Mesenteric fat pad (tissue), 1 donor: ENCODE results near the gene KLK15. TPM values are rescaled to one million over a fixed set of nuclear protein-coding genes. Genes with fewer than 3 reads are reported as not detected.
A peak's percentile ranks its signal among the peaks of the same experiment; 100 is the strongest.

Experiments
- DNase-seq: peaks from one replicate; pipeline ENCODE4 v3.0.0-alpha.2; 2020; ENCODE audit warnings: low spot score
- total RNA-seq: library from RNA; stranded (reverse); fragmentation: NEBNext Ultra II Directional; extraction: Animal tissue kit (Norgen Biotek cat#: 25700); gene quantifications from one replicate; pipeline ENCODE4 v1.2.1, GENCODE V29; 2021
- donor health status: DM: yes; HTN: yes; CAD: no.

Gene KLK15
- total RNA-seq, 1 donor from 2014 or later: not detected

DNA sequence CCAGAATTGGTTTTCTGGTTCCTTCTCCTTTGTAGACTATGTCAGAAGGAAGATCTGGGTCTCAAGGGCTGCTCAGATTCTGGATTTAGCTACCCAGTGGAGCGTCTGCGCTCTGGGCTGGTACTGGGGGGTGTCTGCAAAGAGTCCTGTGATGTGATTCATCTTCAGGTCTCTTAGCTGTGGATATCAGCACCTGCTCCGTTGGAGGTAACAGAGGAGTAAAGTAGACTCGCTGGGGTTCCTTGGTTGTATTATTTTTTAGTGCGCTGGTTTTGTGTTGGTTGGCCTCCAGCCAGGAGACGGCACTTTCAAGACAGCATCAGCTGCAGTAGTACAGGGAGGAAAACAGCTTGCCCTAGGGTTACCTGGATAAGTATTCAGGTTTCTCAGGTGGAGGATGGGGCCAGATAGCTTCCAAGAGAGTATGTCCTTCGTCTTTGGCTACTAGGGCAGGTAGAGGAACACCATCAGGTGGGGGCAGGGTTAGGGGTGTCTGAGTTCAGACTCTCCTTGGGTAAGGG lies 10.4 kb upstream of the KLK15 start:
- no peak for DNase-seq

DNA sequence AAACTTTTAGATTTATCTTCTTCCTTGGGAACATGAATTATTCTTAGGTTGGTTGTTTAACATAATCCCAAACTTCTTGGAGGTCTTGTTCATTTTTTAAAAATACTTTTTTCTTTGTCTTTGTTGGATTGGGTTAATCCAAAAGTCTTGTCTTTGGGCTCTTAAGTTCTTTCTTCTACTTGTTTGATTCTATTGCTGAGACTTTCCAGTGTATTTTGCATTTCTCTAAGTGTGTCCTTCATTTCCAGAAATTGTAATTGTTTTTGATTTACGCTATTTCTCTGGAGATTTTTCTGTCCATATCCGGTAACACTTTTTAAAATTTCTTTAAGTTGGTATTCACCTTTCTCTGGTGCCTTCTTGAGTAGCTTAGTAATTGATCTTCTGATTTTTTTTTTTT lies 9.8 kb upstream of the KLK15 start:
- DNase-seq: no peak

DNA sequence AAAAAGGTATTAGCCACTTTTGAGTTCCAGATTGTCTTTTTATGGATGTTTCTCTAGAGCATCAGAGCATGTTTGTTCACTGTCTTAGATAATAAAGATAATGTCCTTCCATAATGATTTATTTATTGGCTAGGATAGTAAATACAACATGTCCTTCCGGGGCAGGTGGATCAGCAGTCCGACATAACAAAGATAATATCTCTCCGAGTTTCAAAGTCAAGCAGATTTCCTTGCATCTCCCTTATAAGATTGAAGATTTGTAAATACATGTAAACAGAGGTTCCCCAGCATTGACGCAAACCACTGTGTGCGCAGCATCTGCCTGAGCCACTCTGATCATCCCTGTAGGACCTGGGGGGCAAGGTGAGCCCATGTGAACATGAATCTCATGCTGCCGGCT lies 8.8 kb upstream of the KLK15 start:
- no peak for DNase-seq

DNA sequence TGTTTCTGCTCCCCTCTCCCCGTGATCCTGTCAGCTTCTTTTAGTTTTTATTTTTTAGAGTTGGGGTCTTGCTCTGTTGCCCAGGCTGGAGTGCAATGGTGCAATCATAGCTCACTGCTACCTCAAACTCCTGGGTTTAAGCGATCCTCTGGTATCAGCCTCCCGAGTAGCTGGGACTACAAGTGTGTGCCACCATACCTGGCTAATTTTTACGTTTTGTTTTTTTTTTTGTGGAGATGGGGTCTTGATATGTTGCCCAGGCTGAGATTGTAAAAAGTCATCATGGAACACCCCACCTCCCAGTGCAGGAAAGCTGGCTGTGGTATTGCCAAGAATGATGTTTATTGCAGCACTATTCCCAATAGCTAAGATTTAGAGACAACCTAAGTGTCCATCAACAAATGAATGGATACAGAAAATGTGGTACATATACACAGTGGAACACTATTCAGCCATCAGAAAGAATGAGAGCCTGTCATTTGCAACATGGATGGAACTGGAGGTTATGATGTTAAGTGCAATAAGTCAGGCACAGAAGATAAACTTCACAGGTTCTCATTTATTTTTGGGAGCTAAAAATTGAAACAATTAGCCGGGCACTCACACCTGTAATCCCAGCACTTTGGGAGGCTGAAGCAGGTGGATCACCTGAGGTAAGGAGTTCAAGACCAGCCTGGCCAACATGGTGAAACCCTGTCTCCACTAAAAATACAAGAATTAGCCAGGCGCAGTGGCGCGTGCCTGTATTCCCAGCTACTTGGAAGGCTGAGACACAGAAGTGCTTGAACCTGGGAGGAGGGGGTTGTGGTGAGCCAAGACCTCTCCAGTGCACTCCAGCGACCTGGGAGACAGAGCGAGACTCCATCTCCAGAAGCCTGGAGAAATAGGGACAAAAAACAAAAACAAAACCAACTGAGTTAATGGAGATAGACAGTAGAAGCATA lies 6.6 kb upstream of the KLK15 start:
- DNase-seq: no peak

DNA sequence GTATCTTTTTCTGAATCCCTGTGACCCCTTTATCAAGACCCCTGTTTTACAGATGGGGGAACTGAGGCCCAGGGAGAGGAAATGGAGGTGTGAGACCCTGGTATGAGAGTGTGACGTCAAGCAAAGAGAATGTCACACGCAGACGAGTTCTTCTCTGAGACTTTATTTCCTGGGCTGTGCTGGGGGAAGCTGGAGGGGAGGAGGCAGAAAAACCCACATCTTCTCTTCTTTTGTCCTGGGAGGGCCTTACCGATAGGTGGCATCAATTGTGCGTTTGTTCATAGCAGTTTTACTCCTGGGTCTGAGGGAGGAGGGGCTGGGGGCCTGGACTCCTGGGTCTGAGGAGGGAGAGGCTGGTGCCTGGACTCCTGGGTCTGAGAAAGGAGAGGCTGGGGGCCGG lies 4.9 kb upstream of the KLK15 start:
- DNase-seq: no peak

DNA sequence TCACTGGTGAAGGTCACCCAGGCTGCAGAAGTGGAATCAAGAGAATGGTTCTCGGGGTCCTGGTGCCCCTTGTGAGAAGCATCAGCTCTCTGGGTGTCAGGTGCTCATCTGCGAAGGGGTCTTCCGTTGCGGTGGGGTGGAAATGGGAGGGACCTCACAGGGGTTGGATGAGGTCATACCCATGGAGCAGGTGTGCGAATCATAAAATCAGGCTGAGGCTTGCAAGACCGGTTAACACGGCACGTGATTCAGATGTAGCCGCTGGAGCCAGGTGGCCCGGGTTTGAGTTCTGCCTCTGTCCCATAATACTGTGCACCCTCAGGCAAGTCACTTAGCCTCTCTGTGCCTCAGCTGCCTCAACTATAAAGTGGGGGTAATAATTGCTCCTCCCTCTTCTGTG lies 3.9 kb upstream of the KLK15 start:
- DNase-seq: no peak

DNA sequence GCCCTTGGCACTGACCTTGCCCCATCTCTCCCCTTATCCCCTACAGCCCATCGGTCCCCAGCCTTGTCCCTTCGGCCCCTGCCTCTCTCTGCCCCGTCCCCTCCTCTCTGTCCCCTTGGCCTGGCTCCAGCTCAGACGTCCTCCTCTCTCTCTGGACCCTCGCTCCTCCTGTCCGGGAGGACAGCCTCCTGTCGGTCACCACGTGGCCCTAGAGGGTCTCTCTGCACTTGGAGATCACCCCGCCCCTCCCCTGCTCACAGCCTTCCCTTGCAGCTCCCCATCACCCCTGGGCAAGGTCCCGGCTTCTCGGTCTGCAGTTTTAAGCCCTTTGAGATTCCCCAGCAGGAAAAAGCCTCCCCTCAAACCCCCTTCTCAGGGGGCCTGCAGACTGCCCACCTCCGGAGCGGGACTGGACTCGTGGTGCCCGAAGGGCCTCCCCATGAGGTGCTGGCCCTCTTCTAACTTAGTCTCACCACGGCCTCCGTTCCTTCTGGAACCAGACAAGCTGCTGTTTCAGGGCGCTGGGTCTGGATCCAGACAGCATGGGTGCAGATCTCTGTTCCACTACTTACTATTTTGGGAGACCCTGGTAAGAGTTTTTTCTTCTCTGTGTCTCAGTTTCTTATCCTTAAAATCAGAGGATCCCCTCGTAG lies 3.3 kb upstream of the KLK15 start:
- DNase-seq: no peak

DNA sequence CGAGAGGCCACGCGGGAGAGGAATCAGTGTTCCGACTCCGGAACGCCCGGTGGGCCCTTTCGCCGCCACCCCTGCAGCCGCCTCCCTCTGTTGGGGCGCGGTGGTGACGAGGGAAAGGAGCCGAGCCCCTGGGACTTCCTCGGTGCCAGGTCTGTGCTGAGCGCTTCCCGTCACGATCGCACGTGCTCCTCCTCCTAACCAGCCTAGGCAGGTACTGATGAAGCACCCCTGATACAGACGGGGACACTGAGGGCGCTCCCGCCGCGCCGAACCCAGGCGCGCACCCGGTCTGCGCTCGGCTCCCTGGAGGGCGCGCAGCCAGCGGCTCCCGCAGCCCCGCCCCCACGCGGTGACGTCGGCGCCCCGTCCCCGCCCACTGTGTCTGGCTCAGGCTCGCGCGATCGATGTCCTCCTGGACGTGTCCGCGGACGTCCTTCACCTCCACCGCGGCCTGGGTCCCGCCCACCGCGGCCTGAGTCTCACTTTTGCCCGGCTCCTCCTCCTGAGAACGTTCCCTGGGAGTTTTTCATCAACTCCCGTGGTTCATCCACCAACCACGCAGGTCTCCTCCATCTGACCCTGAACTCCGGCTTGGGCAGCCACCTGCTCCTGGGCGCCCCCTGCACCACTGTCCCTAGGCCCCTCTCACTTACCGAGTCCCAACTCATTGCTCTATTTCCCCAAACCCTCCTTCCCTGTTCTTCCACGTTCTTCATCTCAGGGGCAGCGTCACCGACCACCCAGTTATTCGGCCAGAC lies 2.6 kb upstream of the KLK15 start:
- peak; percentile 91 for DNase-seq

DNA sequence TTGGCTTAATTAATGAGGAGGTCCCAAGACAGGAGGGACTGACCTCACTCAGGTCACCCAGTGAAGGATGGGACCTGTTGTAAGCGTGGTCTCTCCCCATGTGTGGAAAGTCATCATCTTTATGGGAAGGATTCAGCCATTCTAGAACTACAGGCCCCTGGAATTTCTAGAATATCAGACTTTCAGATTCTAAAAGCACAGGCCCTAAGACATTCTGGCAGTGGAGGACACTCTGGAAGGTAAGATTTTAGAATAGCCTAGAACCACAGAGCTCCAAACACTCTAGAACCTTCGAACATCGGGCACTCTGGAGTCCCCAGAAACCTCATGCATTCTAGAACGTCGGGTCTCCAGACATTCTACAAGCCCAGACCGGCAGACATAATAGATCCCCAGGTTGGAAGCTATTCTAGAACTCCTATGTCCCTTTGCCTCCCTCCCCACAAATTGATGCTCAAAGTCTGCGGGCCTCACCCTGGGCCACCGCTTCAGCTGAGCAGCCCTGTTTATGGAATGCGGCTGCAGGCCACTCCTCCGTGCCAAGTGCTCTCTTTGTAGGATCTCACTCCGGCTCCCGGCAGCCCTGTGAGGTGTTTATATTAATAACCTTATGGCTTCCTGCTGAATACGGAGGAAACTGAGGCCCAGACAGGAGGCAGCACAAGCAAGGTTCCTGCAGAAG lies 1.9 kb upstream of the KLK15 start:
- no peak for DNase-seq

DNA sequence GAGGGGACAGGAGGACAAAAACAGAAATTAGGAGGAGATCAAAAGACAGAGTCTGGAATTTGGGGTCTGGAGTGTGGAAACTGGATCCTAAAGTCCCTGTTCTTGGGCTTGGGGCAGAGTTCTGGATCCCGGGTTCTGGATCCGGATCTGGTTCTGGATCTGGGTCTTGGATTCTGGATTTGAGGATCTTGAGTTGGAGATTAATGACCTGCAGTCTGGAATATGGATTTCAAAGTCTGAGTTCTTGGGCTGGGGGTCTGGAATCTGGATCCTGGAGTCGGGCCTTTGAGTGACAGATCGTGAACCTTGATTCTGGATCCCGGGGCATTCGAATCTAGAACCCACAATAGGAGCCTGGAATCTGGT lies 411 bp upstream of the KLK15 start:
- DNase-seq: no peak

DNA sequence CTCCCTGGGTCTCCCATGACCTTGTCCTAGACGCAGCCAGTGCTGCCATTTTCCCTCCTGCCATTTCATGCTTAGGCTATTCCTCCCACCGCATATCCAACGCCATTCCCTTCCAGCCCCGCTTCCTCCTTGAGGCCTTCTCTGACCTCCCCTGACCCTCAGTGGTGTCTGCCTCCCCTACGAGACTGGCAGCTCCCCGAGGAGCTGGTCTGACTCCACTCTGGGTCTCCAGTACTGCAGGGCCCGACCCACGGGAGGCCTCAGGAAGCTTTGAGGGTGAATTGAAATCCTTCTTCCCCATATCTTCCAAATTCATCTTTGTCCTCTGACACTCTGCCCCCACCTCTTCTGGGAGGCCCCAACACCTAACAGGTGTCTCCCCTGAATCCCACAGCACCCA lies 708 bp downstream of the KLK15 start:
- DNase-seq: no peak

DNA sequence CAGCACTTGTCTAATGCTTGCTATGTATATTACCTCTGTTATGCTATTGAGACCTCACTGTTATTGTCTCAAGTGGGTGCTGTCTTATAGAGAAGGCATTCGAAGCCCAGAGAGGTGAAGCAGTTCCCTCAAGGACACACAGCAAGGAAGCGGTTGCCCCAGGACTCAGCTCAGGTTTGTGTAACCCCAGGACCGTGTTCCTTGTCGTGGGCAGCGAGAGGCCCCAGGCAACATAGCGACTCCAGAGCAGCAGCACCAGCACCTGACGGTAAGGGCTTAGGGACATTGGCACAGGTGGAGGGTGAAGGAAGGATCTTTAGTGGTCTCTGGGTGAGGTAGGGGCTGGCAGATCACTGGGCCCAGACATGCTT lies 2.4 kb downstream of the KLK15 start:
- no peak for DNase-seq

DNA sequence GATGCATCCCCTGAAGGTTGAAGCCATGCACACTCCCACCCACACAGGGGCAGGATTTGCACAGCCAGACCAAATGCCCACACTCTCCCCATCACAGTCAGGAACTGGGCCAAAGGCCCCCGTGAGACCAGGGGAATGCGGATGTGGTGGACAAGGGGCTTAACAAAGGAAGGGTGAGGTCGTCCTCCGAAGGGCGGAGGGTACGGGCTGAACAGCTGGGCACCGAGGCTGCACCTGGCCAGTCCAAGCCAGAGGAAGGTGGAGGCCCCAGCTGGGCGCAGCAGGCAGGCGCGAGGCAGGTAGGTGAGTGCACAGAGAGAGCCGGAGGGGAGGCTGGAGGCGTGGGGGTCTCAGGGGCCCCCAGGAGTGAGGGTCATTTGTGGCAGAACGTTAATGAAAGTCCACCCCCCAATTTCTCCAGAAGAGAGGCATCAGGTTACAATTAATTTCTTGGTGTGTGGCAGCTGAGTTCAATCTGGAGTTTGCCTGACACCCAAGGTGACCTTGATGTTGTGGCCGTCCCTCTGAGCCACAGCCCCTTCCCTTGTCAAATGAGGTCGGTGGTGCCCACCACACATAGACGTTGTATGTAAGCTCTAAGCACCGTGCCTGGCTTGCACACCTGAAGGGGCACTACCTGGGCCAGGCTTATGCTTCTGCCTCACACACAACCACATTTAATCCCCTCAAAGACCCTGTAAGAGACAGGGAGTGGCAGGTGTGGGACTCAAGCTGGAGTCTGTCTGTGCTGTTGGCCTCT lies 2.9 kb downstream of the KLK15 start:
- DNase-seq: no peak

DNA sequence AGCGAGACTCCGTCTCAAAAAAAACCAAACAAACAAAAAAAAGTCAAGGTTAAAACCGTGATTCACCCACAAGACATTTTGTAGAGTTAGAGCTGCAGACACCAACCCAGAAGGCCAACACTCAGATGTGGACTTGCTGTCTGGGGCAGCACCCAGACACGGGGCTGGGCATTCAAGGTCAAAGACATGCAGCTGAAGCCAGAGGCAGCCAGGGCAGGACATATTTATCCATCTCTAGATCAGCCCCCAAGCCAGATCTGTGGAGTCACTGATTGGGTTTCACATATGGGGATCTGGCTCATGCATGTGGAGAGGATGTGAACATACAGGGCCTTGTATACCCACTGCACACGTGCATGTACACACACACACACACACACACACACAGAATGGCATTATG lies 3.6 kb downstream of the KLK15 start:
- no peak for DNase-seq

DNA sequence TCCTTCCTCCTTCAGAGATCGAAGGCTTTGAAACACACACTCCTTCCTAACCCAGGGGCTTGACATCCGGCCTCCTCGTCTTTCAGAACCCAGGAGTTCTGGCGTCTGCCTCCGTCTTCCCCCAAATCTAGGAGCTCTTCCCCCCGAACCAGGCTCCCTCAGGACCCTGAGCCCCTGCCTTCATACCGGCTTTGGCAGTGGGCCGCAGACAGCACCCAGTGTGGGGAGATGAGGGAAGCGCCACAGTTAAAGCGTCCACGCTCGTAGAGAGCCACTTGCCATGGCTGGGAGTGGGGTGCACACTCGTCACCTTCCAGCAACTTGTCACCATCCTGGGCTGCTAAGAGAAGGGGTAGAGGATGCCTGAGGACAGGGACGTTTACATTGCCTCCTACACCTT lies 5.9 kb downstream of the KLK15 start:
- no peak for DNase-seq

DNA sequence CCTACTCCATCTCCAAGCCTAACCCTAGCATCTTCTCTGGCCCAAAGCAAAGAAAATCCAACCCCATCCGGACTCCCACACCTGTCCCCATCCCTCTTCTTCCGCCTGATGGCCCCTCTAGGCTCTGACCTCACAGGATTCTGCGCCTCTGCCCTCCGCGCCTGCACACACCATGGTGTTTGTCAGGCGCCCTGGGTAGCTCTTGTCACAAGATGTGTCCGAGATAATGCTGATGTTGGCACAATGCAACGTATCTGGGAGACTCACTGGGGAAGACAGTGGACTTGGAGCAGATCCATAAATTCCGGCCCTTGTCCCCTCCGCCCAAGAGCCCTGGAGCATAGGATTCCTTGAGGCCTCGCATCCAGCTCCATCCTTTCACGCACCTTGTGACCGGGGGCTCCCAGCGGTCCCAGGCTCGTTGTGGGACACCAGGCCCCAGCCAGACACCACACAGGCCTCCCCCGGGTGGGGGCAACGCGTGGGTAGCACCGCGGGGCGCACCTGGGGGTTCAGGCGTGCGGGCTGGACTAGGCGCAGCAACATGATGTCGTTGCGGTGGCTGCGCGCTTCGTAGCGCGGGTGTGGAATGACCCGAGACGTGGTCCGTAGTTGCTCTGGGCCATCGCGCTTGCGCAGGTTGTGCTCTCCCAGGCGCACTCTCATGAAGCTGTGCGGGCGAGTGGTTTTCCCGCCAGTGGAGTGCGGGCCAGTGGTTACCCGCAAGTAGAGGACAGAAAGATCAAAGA lies 6.7 kb downstream of the KLK15 start:
- DNase-seq: no peak

DNA sequence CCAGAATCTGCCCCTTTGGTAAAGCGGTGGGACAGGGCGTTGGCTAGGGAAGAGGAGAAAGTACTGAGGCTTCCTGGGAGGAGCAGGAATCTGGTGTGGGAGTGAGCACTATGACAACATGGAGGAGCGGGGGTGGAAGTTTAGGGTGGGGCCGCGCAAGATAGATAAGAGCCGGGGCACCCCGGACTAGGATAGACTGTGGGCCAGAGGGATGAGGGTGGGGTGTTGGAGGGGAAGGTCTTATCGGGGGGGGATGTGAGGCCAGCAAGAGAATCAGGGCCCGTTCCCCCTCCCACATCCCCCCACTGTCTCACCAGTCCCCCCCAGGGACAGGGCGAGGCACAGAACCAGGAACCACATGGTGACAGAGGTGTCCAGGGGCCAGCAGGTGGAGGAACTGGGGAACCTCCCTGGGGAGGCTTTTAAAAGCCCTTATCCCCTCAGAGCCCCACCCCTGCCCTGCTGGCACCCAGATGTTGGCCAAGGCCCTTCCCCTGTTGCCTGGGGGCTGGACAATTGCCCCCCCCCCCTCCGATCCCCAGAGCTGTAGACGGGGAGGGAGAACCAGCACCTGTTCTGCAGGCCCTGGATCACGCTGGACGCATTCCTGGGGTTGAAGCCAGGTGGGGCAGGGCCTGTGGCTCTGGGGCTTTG lies 9.9 kb downstream of the KLK15 start, which contains the start of gene KLK1:
Gene KLK1 (minus strand): TSS at position 399 of the 654 bp plus-strand sequence. CDS start 39 bp downstream, at position 360.
- DNase-seq: no peak

DNA sequence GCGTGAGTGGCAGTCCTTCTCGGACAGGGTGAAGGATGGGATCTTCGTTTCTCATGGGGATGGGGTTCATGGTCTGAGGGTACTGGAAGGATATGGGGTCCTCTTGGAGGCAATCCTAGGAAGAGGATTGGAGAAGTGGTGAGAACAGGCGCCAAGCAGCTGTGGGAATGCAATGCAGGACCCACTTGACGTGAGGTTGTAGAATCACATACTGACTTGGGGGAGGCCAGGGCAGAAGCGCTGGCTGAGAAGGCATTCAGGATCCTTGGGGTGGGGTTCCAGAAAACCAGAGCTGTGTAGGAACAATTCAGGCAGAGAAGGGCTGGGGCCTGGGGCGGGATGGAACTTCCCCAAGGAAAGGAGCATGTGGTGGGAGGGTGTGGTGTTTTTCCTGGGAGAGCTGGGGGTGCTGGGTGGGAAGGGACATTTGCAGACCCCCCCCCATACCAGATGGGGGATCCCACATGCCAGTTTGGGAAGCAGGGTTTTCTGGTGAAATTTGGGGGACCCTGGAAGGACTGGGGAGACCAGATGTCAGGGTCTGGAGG lies 10.6 kb downstream of the KLK15 start:
- no peak for DNase-seq

DNA sequence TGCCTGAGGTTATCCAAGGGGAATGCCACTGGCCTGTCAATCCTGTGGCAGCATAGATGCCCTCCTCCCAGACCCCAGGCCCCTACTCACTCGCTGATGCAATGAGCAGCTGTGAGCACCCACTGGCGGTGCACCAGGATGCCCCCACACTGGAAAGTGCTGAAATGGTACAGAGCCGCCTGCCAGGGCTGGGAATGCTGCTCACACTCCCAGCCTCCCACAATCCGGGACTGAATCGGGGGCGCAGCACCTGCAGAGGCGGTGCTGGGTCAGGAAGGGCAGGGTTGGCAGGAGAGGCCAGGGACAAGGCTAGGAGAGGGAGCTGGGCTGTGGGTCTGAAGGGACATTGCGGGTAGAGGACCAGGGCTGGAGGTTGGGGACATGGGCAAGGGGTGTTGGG lies 11.8 kb downstream of the KLK15 start:
- no peak for DNase-seq
